GM12891 (cell line): ENCODE results near the gene SFXN5.

ENCODE experiments used
- DNase-seq: peaks from one replicate; pipeline ENCODE4 v3.0.0; 2011; ENCODE audit warnings: low spot score; ENCODE audit not compliant: insufficient read length
- FAIRE-seq: peaks from 2 replicates; lab custom pipeline; 2011; peaks lifted over from hg19 to GRCh38; lab: Jason Lieb, UNC
- PAX5 ChIP-seq: IDR thresholded peaks from 2 replicates; pipeline ENCODE4 v1.6.1; 2011; ENCODE audit warnings: low read length, moderate library complexity, mild to moderate bottlenecking; ENCODE audit not compliant: insufficient read depth, severe bottlenecking
- POLR2A ChIP-seq: IDR thresholded peaks from 2 replicates; pipeline ENCODE4 v1.6.1; 2011; ENCODE audit warnings: low read depth, low read length, control low read depth
- POLR2AphosphoS5 ChIP-seq: IDR thresholded peaks from 2 replicates; pipeline ENCODE4 v1.6.1; 2011; ENCODE audit warnings: low read depth, low read length, control low read depth
- POU2F2 ChIP-seq: IDR thresholded peaks from 2 replicates; pipeline ENCODE4 v1.6.1; 2011; ENCODE audit warnings: low read depth, mild to moderate bottlenecking, control low read depth, low read length, moderate library complexity
- SPI1 ChIP-seq: IDR thresholded peaks from 2 replicates; pipeline ENCODE4 v1.6.1; 2011; ENCODE audit warnings: low read depth, low read length, control low read depth
- TAF1 ChIP-seq: IDR thresholded peaks from 2 replicates; pipeline ENCODE4 v1.6.1; 2011; ENCODE audit warnings: low read depth, low read length, control low read depth

Gene SFXN5

DNA sequence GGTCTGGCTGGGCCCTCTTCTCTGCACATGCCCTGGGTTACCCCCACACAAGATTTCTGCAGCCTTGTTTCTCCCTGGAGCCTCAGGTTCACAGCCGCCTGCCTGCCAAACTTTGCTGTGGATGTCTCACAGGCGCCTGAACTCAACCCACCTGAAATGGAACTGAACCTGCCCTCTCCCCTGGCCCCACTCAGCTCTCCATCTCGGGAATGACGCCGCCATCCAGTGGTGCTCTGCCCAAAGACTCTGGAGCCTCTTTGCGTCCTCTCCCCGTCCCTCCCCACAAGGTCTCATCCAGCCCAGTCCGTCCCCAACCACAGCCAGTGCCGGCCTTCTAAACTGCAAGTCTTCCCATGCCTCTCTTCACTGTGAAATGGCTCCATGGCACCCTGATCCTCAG, 125.0 kb downstream of the SFXN5 start:
- DNase-seq (no peak), FAIRE-seq (no peak)
- TF ChIP-seq PAX5 (no peak), POLR2A (no peak), TAF1 (no peak), SPI1 (no peak), POU2F2 (no peak), POLR2AphosphoS5 (no peak)

DNA sequence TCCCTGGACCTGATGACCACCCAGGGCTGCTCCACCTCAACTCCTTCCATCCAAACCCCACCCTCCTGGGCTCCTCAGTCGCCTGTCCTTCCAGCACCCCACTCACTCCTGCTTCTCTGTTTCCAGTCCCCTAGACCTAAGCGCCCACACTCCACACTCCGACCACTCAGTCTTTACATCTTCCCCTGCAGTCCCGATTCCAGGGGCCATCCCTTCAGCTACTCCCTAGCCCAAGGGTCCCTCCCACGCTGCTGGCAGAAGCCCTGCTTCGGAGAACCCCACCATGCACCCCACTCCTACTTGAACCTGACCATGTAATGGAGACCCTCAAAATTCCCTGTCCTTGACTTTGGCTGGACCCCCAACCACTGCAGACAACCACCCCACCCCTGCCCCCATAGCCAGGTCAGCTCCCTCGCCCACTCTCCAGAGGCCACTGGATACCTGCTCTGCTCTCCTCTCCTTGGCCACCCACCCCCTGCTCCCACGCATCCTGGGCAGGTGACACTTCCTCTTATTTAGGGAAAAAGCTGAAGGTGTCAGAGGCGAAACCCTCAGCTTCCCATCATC, 126.0 kb downstream of the SFXN5 start:
- TF ChIP-seq SPI1 (0 out of 2 replicates have a peak, but pooled peaks have one; percentile 11), TAF1 (no peak)
- DNase-seq: no peak
- no peak for FAIRE-seq

DNA sequence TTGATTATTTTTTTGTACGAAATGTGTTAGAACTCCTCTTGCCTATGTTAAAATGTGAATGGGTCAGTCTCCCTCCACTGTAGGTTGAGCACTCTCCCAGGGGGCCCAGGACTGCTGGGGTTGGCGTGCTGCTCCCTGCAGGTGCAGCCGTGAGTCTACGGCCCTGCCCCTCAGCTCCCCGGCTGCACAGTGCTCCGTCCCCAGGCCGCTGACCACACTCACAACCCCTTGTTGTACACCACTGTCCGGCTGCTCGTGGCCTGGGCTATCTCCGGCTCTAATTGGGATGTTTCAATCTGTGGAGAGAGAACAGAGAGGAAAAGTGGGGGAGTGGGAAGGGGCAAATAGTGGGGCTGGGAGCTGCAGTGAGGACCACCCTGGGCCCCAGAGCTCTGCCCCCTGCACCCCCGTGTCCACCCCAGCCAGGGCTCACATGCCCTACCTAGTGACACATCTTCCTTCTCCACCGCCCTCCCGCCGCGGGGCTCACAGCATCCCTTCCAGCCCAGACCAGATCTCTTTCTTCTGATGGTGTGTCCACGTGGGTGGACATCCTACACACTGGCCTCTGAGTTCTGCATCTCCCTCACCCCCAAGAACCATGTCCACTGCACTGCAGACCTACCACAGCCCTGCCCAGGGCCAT, 126.6 kb downstream of the SFXN5 start:
- no peak for DNase-seq
- TF ChIP-seq POU2F2 (no peak), PAX5 (no peak), POLR2AphosphoS5 (no peak), TAF1 (no peak), SPI1 (no peak), POLR2A (no peak)
- FAIRE-seq: no peak

DNA sequence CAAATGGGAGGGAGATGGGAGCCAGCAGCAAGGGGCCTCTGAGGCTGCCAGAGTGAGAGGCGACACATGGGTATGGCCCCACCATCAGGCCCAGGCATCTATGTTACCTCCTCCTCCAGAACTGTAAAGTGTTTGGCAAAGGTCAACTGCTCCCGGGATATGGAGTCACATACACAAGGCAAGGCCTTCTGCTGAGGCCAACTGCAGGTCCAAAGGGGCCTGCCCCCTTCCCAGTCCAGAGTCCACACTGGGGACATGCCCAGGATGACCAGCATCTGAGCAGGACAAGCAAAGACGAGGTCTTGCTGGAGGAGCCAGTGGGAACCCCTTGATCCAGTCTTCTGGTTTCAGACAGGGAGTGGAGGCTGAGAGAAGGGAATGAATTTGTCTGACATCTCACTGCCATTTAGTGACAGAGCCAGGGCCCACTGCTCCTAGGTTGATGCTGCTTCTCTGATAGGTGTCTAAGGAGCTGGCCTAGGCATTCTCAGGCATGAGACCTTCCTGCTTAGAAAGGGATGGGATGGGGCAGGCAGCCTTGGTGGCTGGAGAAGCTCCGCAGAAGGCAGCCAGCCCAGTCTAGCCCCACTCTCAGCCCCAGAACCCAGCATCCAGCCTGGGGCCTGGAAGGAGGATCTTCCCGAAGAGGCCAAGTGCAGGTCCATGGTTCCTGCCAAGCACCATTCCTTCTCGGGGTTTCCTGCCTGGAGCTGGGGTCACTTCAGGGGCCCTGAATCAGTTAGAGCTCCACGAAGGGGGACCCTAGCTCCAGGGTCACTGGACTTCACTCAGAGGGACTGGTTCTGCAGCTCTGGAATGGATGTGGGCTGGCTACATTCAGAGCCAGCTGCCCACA, 127.7 kb downstream of the SFXN5 start:
- FAIRE-seq (no peak), DNase-seq (no peak)
- no peak for TF ChIP-seq POLR2AphosphoS5
- no peak for TF ChIP-seq POU2F2
- no peak for TF ChIP-seq POLR2A
- no peak for TF ChIP-seq TAF1
- no peak for TF ChIP-seq SPI1
- no peak for TF ChIP-seq PAX5

DNA sequence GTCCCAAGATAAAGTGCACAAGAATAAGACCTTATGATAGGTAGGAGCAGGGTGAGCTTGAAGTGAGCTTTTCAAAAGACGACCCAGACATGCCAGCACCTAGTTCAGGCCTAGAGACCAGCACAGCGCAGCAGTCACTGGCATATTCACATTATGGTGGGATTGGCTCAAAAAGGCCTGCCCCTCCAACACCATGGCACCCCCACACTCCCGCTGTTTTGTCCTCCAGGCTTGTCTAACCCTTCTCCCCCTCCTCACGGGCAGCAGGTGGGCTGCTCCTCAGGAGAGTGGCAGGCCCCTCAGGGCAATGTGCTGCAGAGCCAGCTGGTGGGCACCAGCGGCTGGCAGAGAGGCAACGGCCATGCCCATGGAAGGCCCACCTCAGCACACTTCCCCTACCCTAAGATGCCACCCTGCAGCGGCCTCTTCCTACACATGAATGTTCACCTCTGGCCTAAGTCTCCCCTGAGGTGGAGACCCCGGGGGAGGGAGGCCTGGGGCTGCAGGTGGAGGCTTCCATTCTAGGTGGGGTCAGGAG, 128.6 kb downstream of the SFXN5 start:
- FAIRE-seq (no peak), DNase-seq (no peak)
- TF ChIP-seq POLR2AphosphoS5: no peak
- no peak for TF ChIP-seq PAX5
- no peak for TF ChIP-seq TAF1
- no peak for TF ChIP-seq POU2F2
- TF ChIP-seq SPI1: no peak

DNA sequence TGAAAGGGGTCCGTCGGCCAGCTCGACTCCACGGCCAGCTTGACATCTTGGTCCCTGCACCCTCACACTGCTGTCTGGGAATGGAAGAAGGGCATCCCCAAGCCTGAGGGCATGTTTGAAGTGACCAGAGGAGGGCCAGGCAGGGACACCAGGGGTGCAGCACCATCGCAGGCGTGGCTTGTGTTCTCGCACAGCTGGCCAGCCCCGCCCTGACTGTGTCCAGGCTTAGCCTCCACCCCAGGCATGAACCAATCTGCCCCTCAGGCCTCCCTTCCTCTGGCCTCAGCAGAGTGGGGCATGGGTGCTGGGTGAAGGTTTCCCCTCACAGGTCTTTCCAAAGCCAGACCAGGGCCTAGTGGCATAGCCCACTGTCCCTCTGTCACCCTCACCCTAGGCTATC, 129.2 kb downstream of the SFXN5 start:
- DNase-seq: no peak
- no peak for FAIRE-seq
- no peak for TF ChIP-seq POU2F2
- TF ChIP-seq POLR2A: no peak
- TF ChIP-seq POLR2AphosphoS5: no peak
- no peak for TF ChIP-seq SPI1
- TF ChIP-seq PAX5: no peak
- no peak for TF ChIP-seq TAF1

DNA sequence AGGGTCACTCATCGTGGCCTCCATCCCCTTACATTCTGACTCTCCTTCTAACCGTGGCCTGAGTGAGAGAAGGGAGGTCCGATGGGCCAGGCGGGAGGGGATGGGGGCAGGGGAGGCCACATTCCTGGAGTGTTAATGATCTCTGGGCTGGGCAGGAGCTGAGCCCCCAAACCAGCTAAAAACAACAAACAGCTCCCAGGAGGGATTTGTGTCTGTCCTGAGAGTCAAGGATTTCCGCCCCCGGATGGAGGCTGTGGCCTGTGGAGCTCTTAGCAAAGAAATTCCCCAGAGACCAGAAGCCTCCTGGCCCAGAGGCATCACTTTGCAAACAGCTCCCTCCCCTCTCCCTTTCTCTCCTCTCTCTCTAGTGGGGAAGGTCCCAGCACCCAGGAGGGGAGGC, 130.7 kb downstream of the SFXN5 start:
- FAIRE-seq (no peak), DNase-seq (no peak)
- TF ChIP-seq SPI1: no peak
- TF ChIP-seq TAF1: no peak
- no peak for TF ChIP-seq PAX5
- no peak for TF ChIP-seq POLR2AphosphoS5
- no peak for TF ChIP-seq POU2F2
- no peak for TF ChIP-seq POLR2A

DNA sequence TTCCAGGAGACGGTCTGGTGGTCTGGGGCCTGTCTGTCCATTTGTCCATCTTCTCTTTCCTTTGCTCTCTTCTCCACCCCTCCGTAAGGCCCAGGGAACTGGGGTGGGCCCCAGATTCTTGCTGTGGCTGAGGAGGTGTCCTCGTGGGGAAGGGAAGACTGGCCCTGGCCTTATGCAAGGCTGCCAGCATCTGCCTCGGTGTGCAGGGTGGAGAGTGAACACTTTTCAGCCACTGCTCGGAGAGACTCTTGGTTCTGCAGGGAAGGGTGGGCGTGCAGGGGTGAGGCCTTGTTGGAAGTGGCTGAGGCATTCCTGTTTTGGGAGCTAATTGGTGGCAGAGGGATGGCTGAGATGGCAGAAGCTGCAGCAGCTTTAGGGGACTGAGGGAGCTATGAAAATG, 131.2 kb downstream of the SFXN5 start:
- FAIRE-seq: no peak
- no peak for TF ChIP-seq POU2F2
- TF ChIP-seq SPI1: no peak
- no peak for TF ChIP-seq POLR2A
- TF ChIP-seq POLR2AphosphoS5: no peak
- TF ChIP-seq PAX5: no peak
- TF ChIP-seq TAF1: no peak
- no peak for DNase-seq

DNA sequence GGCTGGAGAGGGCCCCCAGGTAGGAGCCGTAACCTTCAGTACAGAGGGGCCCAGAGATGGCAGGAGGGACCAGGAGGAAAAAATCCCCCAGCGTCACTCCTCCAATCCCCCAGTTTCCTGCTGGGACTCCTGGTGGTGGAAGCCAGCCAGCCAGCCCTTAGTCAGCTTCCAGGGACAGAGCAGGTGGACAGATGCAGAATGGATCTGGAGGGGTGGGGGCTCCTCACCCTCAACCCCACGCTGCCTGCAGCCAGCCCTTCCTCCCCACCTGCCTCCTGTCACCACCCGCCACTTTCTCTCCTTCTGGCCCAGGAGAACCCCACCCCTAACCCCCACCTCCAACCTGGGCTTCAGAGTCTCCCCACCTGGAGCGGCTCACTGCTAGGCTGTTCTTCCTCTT, 133.1 kb downstream of the SFXN5 start:
- DNase-seq: no peak
- TF ChIP-seq POLR2AphosphoS5 (no peak), POU2F2 (no peak), POLR2A (no peak)
- no peak for FAIRE-seq

DNA sequence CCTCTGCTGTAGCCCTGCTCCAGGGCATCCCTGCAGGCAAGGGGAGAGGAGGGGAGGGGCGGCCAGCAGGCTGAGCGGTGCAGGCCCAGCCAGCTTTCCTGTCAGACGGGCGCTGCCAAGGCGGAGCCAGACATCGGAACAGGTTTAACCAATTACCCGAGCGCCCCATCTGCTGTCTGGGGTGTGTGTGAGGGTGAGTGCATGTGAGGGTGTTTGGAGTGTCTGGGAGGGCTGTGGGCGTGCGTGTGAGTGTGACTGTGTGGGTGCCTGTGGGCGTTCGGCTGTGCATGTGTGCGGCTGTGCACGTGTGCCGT, 134.2 kb downstream of the SFXN5 start:
- DNase-seq (no peak), FAIRE-seq (no peak)
- TF ChIP-seq TAF1: no peak
- no peak for TF ChIP-seq SPI1
- TF ChIP-seq PAX5: no peak
- TF ChIP-seq POLR2A: no peak
- TF ChIP-seq POLR2AphosphoS5: no peak
- no peak for TF ChIP-seq POU2F2
